ENCODE measurements around the gene RBM39. TPM values are rescaled to one million over a fixed set of nuclear protein-coding genes. Genes with fewer than 3 reads are reported as not detected.

The RBM39 gene
- total RNA-seq, 2 experiments from 2014 or later: 303 to 356 TPM

- Mint-ChIP-seq H3K36me3 (ENCODE audit: low read depth) (peaks cover 83% of the 10 kb centered on the region), H3K27ac (peak overlapping the region; percentile 81), H3K4me1 (peaks cover 74% of the 10 kb centered on the region), H3K27me3 (no peaks in the 10 kb centered on the region), H3K4me3 (peak overlapping the region; percentile 7), H3K9me3 (ENCODE audit: low read depth) (no peaks in the 10 kb centered on the region)
- intact Hi-C loops (cut with DNase I, micrococcal nuclease): loop anchor here (2.0 kb wide), 2 partner anchors 14 to 26 kb away; no protein-coding TSS in a partner anchor
- ATAC-seq: no peak
- ChIA-PET POLR2A (interaction anchor here (0.5 to 2.3 kb wide), 11 partner anchors 9 to 114 kb away, joined by 3 to 16 read pairs (median 5); no protein-coding TSS in a partner anchor), CTCF (interaction anchor here (0.6 to 1.5 kb wide), 5 partner anchors 9 to 149 kb away, joined by 3 to 5 read pairs (median 4); no protein-coding TSS in a partner anchor)
- DNase-seq: no peak
Observed at GRCh38 chr20:35734777-35735649, 7.0 kb downstream of the RBM39 start.

GRCh38 chr20:35734374-35734773 is 7.7 kb downstream of the RBM39 start:
- Mint-ChIP-seq H3K4me3 (peak overlapping the region; percentile 7), H3K4me1 (peaks cover 73% of the 10 kb centered on the region), H3K27ac (peak overlapping the region; percentile 81), H3K27me3 (no peaks in the 10 kb centered on the region), H3K36me3 (ENCODE audit: low read depth) (peaks cover 82% of the 10 kb centered on the region), H3K9me3 (ENCODE audit: low read depth) (no peaks in the 10 kb centered on the region)
- DNase-seq (no peak), ATAC-seq (no peak)
- intact Hi-C loops (cut with DNase I, micrococcal nuclease): loop anchor here (2.0 kb wide), 2 partner anchors 14 to 26 kb away; no protein-coding TSS in a partner anchor
- ChIA-PET POLR2A (interaction anchor here (0.7 to 2.3 kb wide), 8 partner anchors 9 to 114 kb away, joined by 3 to 16 read pairs (median 6); no protein-coding TSS in a partner anchor), CTCF (interaction anchor here (0.6 to 1.5 kb wide), 2 partner anchors 62 to 150 kb away, joined by 3 to 4 read pairs; no protein-coding TSS in a partner anchor)

GRCh38 chr20:35732644-35732982 is 9.4 kb downstream of the RBM39 start:
- CTCF ChIA-PET: interaction anchor here (1.7 kb wide), 1 partner anchor 18 kb away, joined by 5 read pairs; no protein-coding TSS in a partner anchor

GRCh38 chr20:35731862-35732643 is 10.0 kb downstream of the RBM39 start:
- no peaks in the 10 kb centered on the region for H3K9me3 Mint-ChIP-seq (ENCODE audit: low read depth)
- peak overlapping the region; percentile 1 for H3K27ac Mint-ChIP-seq
- H3K4me1 Mint-ChIP-seq: peaks cover 57% of the 10 kb centered on the region
- peaks cover 73% of the 10 kb centered on the region for H3K36me3 Mint-ChIP-seq (ENCODE audit: low read depth)
- no peaks in the 10 kb centered on the region for H3K27me3 Mint-ChIP-seq
- no peak overlapping the region for H3K4me3 Mint-ChIP-seq
- POLR2A ChIA-PET: interaction anchor here (0.6 to 0.8 kb wide), 2 partner anchors 9 to 114 kb away, joined by 4 to 7 read pairs; no protein-coding TSS in a partner anchor
- DNase-seq: no peak
- no peak for ATAC-seq
- intact Hi-C loops (cut with DNase I, micrococcal nuclease): loop anchor here in 1 of 2 experiments (2.0 kb wide), 1 partner anchor 19 kb away; no protein-coding TSS in a partner anchor
- CTCF ChIA-PET: interaction anchor here (1.5 to 2.5 kb wide), 4 partner anchors 8 to 22 kb away, joined by 5 to 14 read pairs (median 6); partner anchors contain the start of gene RBM39

More at GRCh38 chr20:35732644-35732982, 9.4 kb downstream of the RBM39 start:
- POLR2A ChIA-PET: interaction anchor here (0.6 to 0.8 kb wide), 3 partner anchors 9 to 114 kb away, joined by 3 to 7 read pairs (median 4); no protein-coding TSS in a partner anchor
- H3K27me3 Mint-ChIP-seq: no peaks in the 10 kb centered on the region
- peaks cover 76% of the 10 kb centered on the region for H3K36me3 Mint-ChIP-seq (ENCODE audit: low read depth)
- intact Hi-C loops (cut with DNase I, micrococcal nuclease): no loop called here
- peaks cover 60% of the 10 kb centered on the region for H3K4me1 Mint-ChIP-seq
- H3K9me3 Mint-ChIP-seq (ENCODE audit: low read depth): no peaks in the 10 kb centered on the region
- peak overlapping the region; percentile 31 for H3K27ac Mint-ChIP-seq
- H3K4me3 Mint-ChIP-seq: no peak overlapping the region
- DNase-seq (no peak), ATAC-seq (no peak)

GRCh38 chr20:35731469-35731788 is 10.6 kb downstream of the RBM39 start:
- H3K4me3 Mint-ChIP-seq: no peak overlapping the region
- peaks cover 74% of the 10 kb centered on the region for H3K36me3 Mint-ChIP-seq (ENCODE audit: low read depth)
- no peak for ATAC-seq
- H3K4me1 Mint-ChIP-seq: peaks cover 57% of the 10 kb centered on the region
- intact Hi-C loops (cut with DNase I, micrococcal nuclease): loop anchor here in 1 of 2 experiments (2.0 kb wide), 1 partner anchor 19 kb away; no protein-coding TSS in a partner anchor
- no peaks in the 10 kb centered on the region for H3K9me3 Mint-ChIP-seq (ENCODE audit: low read depth)
- no peaks in the 10 kb centered on the region for H3K27me3 Mint-ChIP-seq
- CTCF ChIA-PET: interaction anchor here (0.6 to 2.5 kb wide), 7 partner anchors 9 to 90 kb away, joined by 3 to 14 read pairs (median 5); partner anchors contain the start of gene RBM39
- no peak overlapping the region for H3K27ac Mint-ChIP-seq
- no peak for DNase-seq
- POLR2A ChIA-PET: interaction anchor here (1.9 kb wide), 1 partner anchor 11 kb away, joined by 10 read pairs; the partner anchor contains the start of gene RBM39

GRCh38 chr20:35730583-35731468 is 11.2 kb downstream of the RBM39 start:
- no peaks in the 10 kb centered on the region for H3K27me3 Mint-ChIP-seq
- H3K27ac Mint-ChIP-seq: no peak overlapping the region
- peaks cover 53% of the 10 kb centered on the region for H3K4me1 Mint-ChIP-seq
- H3K4me3 Mint-ChIP-seq: no peak overlapping the region
- no peaks in the 10 kb centered on the region for H3K9me3 Mint-ChIP-seq (ENCODE audit: low read depth)
- DNase-seq: no peak
- POLR2A ChIA-PET: interaction anchor here (0.9 to 2.7 kb wide), 4 partner anchors 9 to 31 kb away, joined by 3 to 11 read pairs (median 7); partner anchors contain the start of gene RBM39
- CTCF ChIA-PET: interaction anchor here (0.6 to 2.5 kb wide), 7 partner anchors 9 to 90 kb away, joined by 3 to 14 read pairs (median 5); partner anchors contain the start of gene RBM39
- ATAC-seq: no peak
- intact Hi-C loops (cut with DNase I, micrococcal nuclease): loop anchor here in 1 of 2 experiments (2.0 kb wide), 1 partner anchor 18 kb away; no protein-coding TSS in a partner anchor
- peaks cover 74% of the 10 kb centered on the region for H3K36me3 Mint-ChIP-seq (ENCODE audit: low read depth)

GRCh38 chr20:35729836-35730582 is 12.1 kb downstream of the RBM39 start:
- peak overlapping the region; percentile 17 for H3K27ac Mint-ChIP-seq
- intact Hi-C loops (cut with DNase I, micrococcal nuclease): loop anchor here in 1 of 2 experiments (2.0 kb wide), 1 partner anchor 17 kb away; no protein-coding TSS in a partner anchor
- no peaks in the 10 kb centered on the region for H3K9me3 Mint-ChIP-seq (ENCODE audit: low read depth)
- POLR2A ChIA-PET: interaction anchor here (0.9 to 2.7 kb wide), 4 partner anchors 9 to 30 kb away, joined by 3 to 11 read pairs (median 7); partner anchors contain the start of gene RBM39
- H3K36me3 Mint-ChIP-seq (ENCODE audit: low read depth): peaks cover 75% of the 10 kb centered on the region
- no peak overlapping the region for H3K4me3 Mint-ChIP-seq
- no peaks in the 10 kb centered on the region for H3K27me3 Mint-ChIP-seq
- H3K4me1 Mint-ChIP-seq: peaks cover 52% of the 10 kb centered on the region
- ATAC-seq (peak; percentile 53), DNase-seq (no peak)
- CTCF ChIA-PET: interaction anchor here (1.0 to 2.5 kb wide), 4 partner anchors 10 to 20 kb away, joined by 4 to 14 read pairs (median 6); partner anchors contain the start of gene RBM39

GRCh38 chr20:35729283-35729807 is 12.7 kb downstream of the RBM39 start:
- ChIA-PET POLR2A (interaction anchor here (0.6 to 2.7 kb wide), 6 partner anchors 10 to 113 kb away, joined by 3 to 11 read pairs (median 5); partner anchors contain the start of genes PHF20 and RBM39), CTCF (interaction anchor here (2.5 kb wide), 1 partner anchor 11 kb away, joined by 14 read pairs; no protein-coding TSS in a partner anchor)
- H3K4me1 Mint-ChIP-seq: peaks cover 48% of the 10 kb centered on the region
- peaks cover 74% of the 10 kb centered on the region for H3K36me3 Mint-ChIP-seq (ENCODE audit: low read depth)
- H3K9me3 Mint-ChIP-seq (ENCODE audit: low read depth): no peaks in the 10 kb centered on the region
- H3K4me3 Mint-ChIP-seq: no peak overlapping the region
- no peaks in the 10 kb centered on the region for H3K27me3 Mint-ChIP-seq
- ATAC-seq: no peak
- DNase-seq: no peak
- no peak overlapping the region for H3K27ac Mint-ChIP-seq
- intact Hi-C loops (cut with DNase I, micrococcal nuclease): no loop called here

Measured in activated CD4-positive, alpha-beta T cell treated with anti-CD3 and anti-CD28 coated beads for 36 hours (primary cell).